MM.1S (cell line): ENCODE data around the gene UROS.

Source experiments
- DNase-seq: peaks from one replicate; pipeline ENCODE4 v3.0.0-alpha.2; 2015
- H2AFZ ChIP-seq: fragments of 300-600 bp; sonication (generic); 2 replicates; pipeline ENCODE4 v1.6.0; 2016; ENCODE audit warnings: antibody characterized with exemption, low read length
- H3F3A ChIP-seq: fragments of 300-600 bp; sonication (generic); 2 replicates; pipeline ENCODE4 v1.6.1; 2016; ENCODE audit warnings: mild to moderate bottlenecking, antibody characterized with exemption, low read length, moderate library complexity, mixed read lengths; ENCODE audit not compliant: insufficient read depth
- H3K27ac ChIP-seq: fragments of 300-600 bp; sonication (generic); 2 replicates; pipeline ENCODE4 v1.5.1; 2016; ENCODE audit warnings: mild to moderate bottlenecking, low read length
- H3K27me3 ChIP-seq: fragments of 300-600 bp; sonication (generic); replicated peaks from 2 replicates; pipeline ENCODE4 v1.6.0; 2016; ENCODE audit warnings: low read length; ENCODE audit not compliant: insufficient read depth
- H3K36me3 ChIP-seq: fragments of 300-600 bp; sonication (generic); replicated peaks from 2 replicates; pipeline ENCODE4 v1.6.1; 2016; ENCODE audit warnings: mild to moderate bottlenecking, low read length, mixed read lengths; ENCODE audit not compliant: insufficient read depth
- H3K4me1 ChIP-seq: fragments of 300-600 bp; sonication (generic); 2 replicates; pipeline ENCODE4 v1.6.1; 2016; ENCODE audit warnings: low read length, mixed read lengths
- H3K4me2 ChIP-seq: fragments of 300-600 bp; sonication (generic); 2 replicates; pipeline ENCODE4 v1.6.0; 2016; ENCODE audit warnings: low read depth, low read length
- H3K4me3 ChIP-seq: fragments of 300-600 bp; sonication (generic); 2 replicates; pipeline ENCODE4 v1.5.1; 2016; ENCODE audit warnings: low read length, mixed read lengths
- H3K79me2 ChIP-seq: fragments of 300-600 bp; sonication (generic); 2 replicates; pipeline ENCODE4 v1.6.1; 2016; ENCODE audit warnings: mixed run types, low read length, mixed read lengths
- H3K9ac ChIP-seq: fragments of 300-600 bp; sonication (generic); 2 replicates; pipeline ENCODE4 v1.6.1; 2016; ENCODE audit warnings: low read length, mixed read lengths
- H3K9me2 ChIP-seq: fragments of 300-600 bp; sonication (generic); replicated peaks from 2 replicates; pipeline ENCODE4 v1.6.1; 2016; ENCODE audit warnings: mild to moderate bottlenecking, low read length, mixed read lengths; ENCODE audit not compliant: insufficient read depth
- H3K9me3 ChIP-seq: fragments of 300-600 bp; sonication (generic); replicated peaks from 2 replicates; pipeline ENCODE4 v1.6.1; 2016; ENCODE audit warnings: mild to moderate bottlenecking, low read length, mixed read lengths; ENCODE audit not compliant: insufficient read depth
- H4K20me1 ChIP-seq: fragments of 300-600 bp; sonication (generic); 2 replicates; pipeline ENCODE4 v1.6.1; 2016; ENCODE audit warnings: mild to moderate bottlenecking, low read length, moderate library complexity, mixed read lengths; ENCODE audit not compliant: insufficient read depth
- EZH2 ChIP-seq: fragments of 300-600 bp; sonication (generic); optimal IDR thresholded peaks from 2 replicates; pipeline ENCODE3; 2017; ENCODE audit warnings: low read depth, mild to moderate bottlenecking, antibody characterized with exemption, low read length, mixed read lengths
- EZH2phosphoT487 ChIP-seq: fragments of 300-600 bp; sonication (generic); IDR thresholded peaks from 2 replicates; pipeline ENCODE4 v1.6.1; 2018; ENCODE audit warnings: antibody characterized with exemption, low read length
- TF ChIP-seq, protein P1 (sequence below): fragments of 300-600 bp; sonication (generic); IDR thresholded peaks from 2 replicates; pipeline ENCODE4 v1.5.1; 2016; ENCODE audit warnings: antibody characterized with exemption, low read length, mixed read lengths

The UROS gene

DNA sequence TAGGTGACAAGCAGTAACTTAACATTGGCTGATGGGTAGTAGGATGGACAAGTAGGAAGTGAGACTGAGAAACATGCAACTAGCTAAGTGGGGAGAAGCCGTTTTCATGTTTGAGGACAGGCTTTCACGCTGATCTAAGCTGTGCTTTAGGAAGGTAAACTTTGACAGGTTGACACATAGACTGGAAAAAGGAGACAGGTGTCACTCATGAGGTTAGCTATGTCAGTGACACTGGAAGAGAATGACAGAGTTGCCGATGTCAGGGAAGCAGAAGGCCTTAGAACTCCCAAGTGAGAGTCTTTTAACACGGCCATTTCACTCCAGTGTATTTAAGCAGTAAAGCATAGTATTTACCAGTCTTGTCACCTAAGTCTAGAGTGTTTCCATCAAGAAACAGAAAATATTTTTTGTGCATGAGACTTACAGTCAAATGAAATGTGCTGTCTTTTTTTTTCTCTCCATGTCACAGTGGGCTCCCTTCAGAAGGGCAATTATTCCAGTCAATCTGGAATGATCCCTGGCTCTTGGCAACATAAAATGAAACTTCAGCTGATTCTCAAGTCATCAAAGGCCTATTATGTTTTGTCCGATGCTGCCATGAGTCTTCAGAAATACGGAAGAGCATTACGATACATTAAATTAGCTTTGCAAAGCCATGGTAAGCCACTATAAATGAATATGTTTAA is 82.9 kb downstream of the UROS start:
- Histone ChIP-seq H3K4me3 (no peak overlapping the region), H3K9me3 (no peaks in the 10 kb centered on the region), H4K20me1 (no peaks in the 10 kb centered on the region), H2AFZ (no peak overlapping the region), H3K27me3 (no peaks in the 10 kb centered on the region), H3F3A (no peaks in the 10 kb centered on the region), H3K4me1 (peaks cover 4% of the 10 kb centered on the region; the same call in 1 of the 2 replicates), H3K9ac (no peak overlapping the region), H3K27ac (no peak overlapping the region), H3K9me2 (no peaks in the 10 kb centered on the region), H3K36me3 (peaks cover 27% of the 10 kb centered on the region), H3K79me2 (peaks cover 14% of the 10 kb centered on the region; the same call in 1 of the 2 replicates), H3K4me2 (no peak overlapping the region)
- TF ChIP-seq EZH2phosphoT487 (no peak), EZH2 (no peak)
- TF ChIP-seq, protein P1, sequence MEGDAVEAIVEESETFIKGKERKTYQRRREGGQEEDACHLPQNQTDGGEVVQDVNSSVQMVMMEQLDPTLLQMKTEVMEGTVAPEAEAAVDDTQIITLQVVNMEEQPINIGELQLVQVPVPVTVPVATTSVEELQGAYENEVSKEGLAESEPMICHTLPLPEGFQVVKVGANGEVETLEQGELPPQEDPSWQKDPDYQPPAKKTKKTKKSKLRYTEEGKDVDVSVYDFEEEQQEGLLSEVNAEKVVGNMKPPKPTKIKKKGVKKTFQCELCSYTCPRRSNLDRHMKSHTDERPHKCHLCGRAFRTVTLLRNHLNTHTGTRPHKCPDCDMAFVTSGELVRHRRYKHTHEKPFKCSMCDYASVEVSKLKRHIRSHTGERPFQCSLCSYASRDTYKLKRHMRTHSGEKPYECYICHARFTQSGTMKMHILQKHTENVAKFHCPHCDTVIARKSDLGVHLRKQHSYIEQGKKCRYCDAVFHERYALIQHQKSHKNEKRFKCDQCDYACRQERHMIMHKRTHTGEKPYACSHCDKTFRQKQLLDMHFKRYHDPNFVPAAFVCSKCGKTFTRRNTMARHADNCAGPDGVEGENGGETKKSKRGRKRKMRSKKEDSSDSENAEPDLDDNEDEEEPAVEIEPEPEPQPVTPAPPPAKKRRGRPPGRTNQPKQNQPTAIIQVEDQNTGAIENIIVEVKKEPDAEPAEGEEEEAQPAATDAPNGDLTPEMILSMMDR, result no peak
- no peak for DNase-seq
